Duodenal mucosa (tissue), 2 donors: ENCODE data around the gene PANX1.
A peak's percentile ranks its signal among the peaks of the same experiment; 100 is the strongest.

Source experiments
- H3K27ac ChIP-seq: one replicate; pipeline ENCODE4 v1.7.0; 2013; ENCODE audit warnings: low read depth, low read length
- H3K27me3 ChIP-seq, 2 donors: one replicate each; pipeline ENCODE4 v1.7.0; 2013; ENCODE audit warnings: low read length in 2 of 2, control low read depth in 1 of 2; ENCODE audit not compliant: insufficient read depth in 2 of 2, control insufficient read depth in 1 of 2
- H3K36me3 ChIP-seq, 2 donors: one replicate each; pipeline ENCODE4 v1.7.0; 2013; ENCODE audit warnings: low read length in 2 of 2, control low read depth in 1 of 2; ENCODE audit not compliant: insufficient read depth in 2 of 2, control insufficient read depth in 1 of 2
- H3K4me1 ChIP-seq, 2 donors: one replicate each; pipeline ENCODE4 v1.7.0; 2013; ENCODE audit warnings: low read length in 2 of 2, control low read depth in 1 of 2; ENCODE audit not compliant: insufficient read depth in 2 of 2, control insufficient read depth in 1 of 2
- H3K4me3 ChIP-seq, 2 donors: one replicate each; pipeline ENCODE4 v1.7.0; 2013; ENCODE audit warnings: low read length in 2 of 2, low read depth in 1 of 2
- H3K9ac ChIP-seq, 2 donors: one replicate each; pipeline ENCODE4 v1.7.0; 2013; ENCODE audit warnings: low read length in 2 of 2, low read depth in 1 of 2
- H3K9me3 ChIP-seq, 2 donors: one replicate each; pipeline ENCODE4 v1.7.0; 2013; ENCODE audit warnings: low read length in 2 of 2, control low read depth in 1 of 2; ENCODE audit not compliant: control insufficient read depth in 1 of 2

The PANX1 gene

GRCh38 chr11:94128746-94129511 is at the start of gene PANX1:
Gene PANX1 (plus strand): TSS chr11:94128841. CDS start chr11:94129313, 472 bp downstream.
- Histone ChIP-seq H3K36me3 (no peaks in the 10 kb centered on the region), H3K27ac (peak within 1 kb of the TSS; percentile 95), H3K9ac (peak within 1 kb of the TSS; percentile 77 to 85), H3K4me1 (peaks cover 30 to 39% of the 10 kb centered on the region in 2 donors), H3K9me3 (no peaks in the 10 kb centered on the region), H3K27me3 (no peaks in the 10 kb centered on the region), H3K4me3 (peak within 1 kb of the TSS; percentile 84 to 93)

- Histone ChIP-seq H3K4me1 (no peaks in the 10 kb centered on the region), H3K9me3 (no peaks in the 10 kb centered on the region), H3K27ac (no peak overlapping the region), H3K36me3 (no peaks in the 10 kb centered on the region), H3K9ac (no peak overlapping the region), H3K27me3 (peaks cover 0 to 3% of the 10 kb centered on the region in 2 donors), H3K4me3 (no peak overlapping the region)
These were observed 44.5 kb upstream of the PANX1 start for GRCh38 chr11:94084164-94084563.

- no peaks in the 10 kb centered on the region for H3K36me3 ChIP-seq
- no peak overlapping the region for H3K4me3 ChIP-seq
- no peak overlapping the region for H3K27ac ChIP-seq
- H3K9ac ChIP-seq = no peak overlapping the region
- no peaks in the 10 kb centered on the region for H3K9me3 ChIP-seq
- H3K4me1 ChIP-seq = peaks cover 0 to 6% of the 10 kb centered on the region in 2 donors
- H3K27me3 ChIP-seq = peaks cover 0 to 3% of the 10 kb centered on the region in 2 donors
These were observed 39.7 kb upstream of the PANX1 start for GRCh38 chr11:94088906-94089305.

GRCh38 chr11:94089341-94089740 is 39.3 kb upstream of the PANX1 start:
- no peak overlapping the region for H3K9ac ChIP-seq
- H3K4me1 ChIP-seq = peaks cover 0 to 6% of the 10 kb centered on the region in 2 donors
- no peak overlapping the region for H3K27ac ChIP-seq
- H3K4me3 ChIP-seq = no peak overlapping the region
- no peaks in the 10 kb centered on the region for H3K9me3 ChIP-seq
- H3K36me3 ChIP-seq = no peaks in the 10 kb centered on the region
- H3K27me3 ChIP-seq = peaks cover 0 to 3% of the 10 kb centered on the region in 2 donors

GRCh38 chr11:94090401-94090800 is 38.2 kb upstream of the PANX1 start:
- Histone ChIP-seq H3K27ac (no peak overlapping the region), H3K27me3 (peaks cover 0 to 3% of the 10 kb centered on the region in 2 donors), H3K4me3 (peak overlapping the region in 1 of 2 donors; percentile 4), H3K36me3 (no peaks in the 10 kb centered on the region), H3K4me1 (peaks cover 0 to 6% of the 10 kb centered on the region in 2 donors), H3K9ac (no peak overlapping the region), H3K9me3 (no peaks in the 10 kb centered on the region)

- H3K27me3 ChIP-seq = peaks cover 0 to under 1% of the 10 kb centered on the region in 2 donors
- H3K9me3 ChIP-seq = no peaks in the 10 kb centered on the region
- H3K9ac ChIP-seq = no peak overlapping the region
- peaks cover 0 to 6% of the 10 kb centered on the region in 2 donors for H3K4me1 ChIP-seq
- H3K36me3 ChIP-seq = no peaks in the 10 kb centered on the region
- no peak overlapping the region for H3K27ac ChIP-seq
- no peak overlapping the region for H3K4me3 ChIP-seq
These were observed 37.5 kb upstream of the PANX1 start for GRCh38 chr11:94091091-94091490.

GRCh38 chr11:94100253-94100652 is 28.4 kb upstream of the PANX1 start:
- no peaks in the 10 kb centered on the region for H3K9me3 ChIP-seq
- H3K27me3 ChIP-seq = no peaks in the 10 kb centered on the region
- no peak overlapping the region for H3K27ac ChIP-seq
- no peak overlapping the region for H3K4me3 ChIP-seq
- peaks cover 3 to 10% of the 10 kb centered on the region in 2 donors for H3K4me1 ChIP-seq
- no peak overlapping the region for H3K9ac ChIP-seq
- no peaks in the 10 kb centered on the region for H3K36me3 ChIP-seq

- Histone ChIP-seq H3K36me3 (no peaks in the 10 kb centered on the region), H3K4me1 (peaks cover 3 to 10% of the 10 kb centered on the region in 2 donors), H3K27ac (no peak overlapping the region), H3K9ac (no peak overlapping the region), H3K27me3 (no peaks in the 10 kb centered on the region), H3K4me3 (no peak overlapping the region), H3K9me3 (no peaks in the 10 kb centered on the region)
These were observed 25.2 kb upstream of the PANX1 start for GRCh38 chr11:94103471-94103870.

GRCh38 chr11:94104734-94105133 is 23.9 kb upstream of the PANX1 start:
- Histone ChIP-seq H3K4me3 (no peak overlapping the region), H3K27me3 (no peaks in the 10 kb centered on the region), H3K36me3 (no peaks in the 10 kb centered on the region), H3K9ac (no peak overlapping the region), H3K4me1 (peaks cover 3 to 10% of the 10 kb centered on the region in 2 donors), H3K9me3 (no peaks in the 10 kb centered on the region), H3K27ac (no peak overlapping the region)

GRCh38 chr11:94106716-94107115 is 21.9 kb upstream of the PANX1 start:
- Histone ChIP-seq H3K9ac (no peak overlapping the region), H3K4me3 (no peak overlapping the region), H3K4me1 (peaks cover 3 to 10% of the 10 kb centered on the region in 2 donors), H3K27ac (no peak overlapping the region), H3K36me3 (no peaks in the 10 kb centered on the region), H3K9me3 (no peaks in the 10 kb centered on the region), H3K27me3 (no peaks in the 10 kb centered on the region)
